Prostate gland (tissue), 2 donors: ENCODE results near the gene IL11RA.

ENCODE experiments used
- POLR2AphosphoS5 ChIP-seq: sonication (generic); formaldehyde crosslinking; IDR thresholded peaks from one replicate; pipeline ENCODE4 v1.6.1; 2017; ENCODE audit warnings: antibody characterized with exemption
- TF ChIP-seq, protein P1 (sequence below), 4 experiments: fragments of 200-600 bp in 2 of 4; fragments of 450-650 bp in 2 of 4; sonication (generic) in 2 of 4; IDR thresholded peaks; 1 replicate in 3 of 4; 2 replicates in 1 of 4; pipeline ENCODE4 v1.5.1; 2016 to 2019; ENCODE audit warnings: antibody characterized with exemption in 4 of 4, mild to moderate bottlenecking in 2 of 4, moderate library complexity in 2 of 4

DNA sequence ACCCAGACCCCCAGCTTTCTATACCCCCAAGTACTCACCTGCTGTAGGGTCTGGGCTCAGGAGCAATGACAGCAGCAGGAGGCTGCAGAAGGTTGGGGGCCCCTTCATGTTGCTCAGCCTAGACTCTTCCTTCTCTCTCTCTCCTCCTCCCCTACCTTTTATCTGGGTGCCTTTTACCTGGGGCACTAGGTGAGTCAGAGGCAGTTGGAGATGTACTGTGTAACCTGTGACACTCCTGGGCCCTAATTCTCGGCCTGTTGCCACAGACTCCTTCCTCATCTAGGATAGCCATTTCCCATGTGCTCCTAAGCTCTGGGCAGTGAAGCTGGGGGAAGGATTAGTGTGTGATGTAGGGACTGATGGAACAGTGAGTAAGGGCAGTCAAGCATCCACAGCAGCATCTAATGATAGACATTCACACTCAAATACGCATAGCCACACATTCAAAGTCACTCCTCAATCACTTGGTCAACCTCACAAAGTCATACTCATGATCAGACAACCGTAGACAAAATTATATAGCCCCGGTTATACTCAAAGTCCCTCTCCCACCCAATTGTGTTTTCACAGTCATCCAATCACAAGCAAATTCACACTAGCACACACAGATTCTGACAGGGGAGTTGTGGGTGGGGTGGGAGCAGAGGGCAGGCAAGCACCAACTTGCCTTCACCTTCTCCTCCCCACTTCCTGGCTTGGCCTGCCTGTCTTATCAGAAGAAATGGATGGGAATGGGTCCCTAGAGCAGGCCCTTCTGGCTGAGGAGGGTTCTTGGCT is 10.7 kb downstream of the IL11RA start, which contains the start of gene CCL27:
- no peak for TF ChIP-seq POLR2AphosphoS5
- TF ChIP-seq, protein P1, sequence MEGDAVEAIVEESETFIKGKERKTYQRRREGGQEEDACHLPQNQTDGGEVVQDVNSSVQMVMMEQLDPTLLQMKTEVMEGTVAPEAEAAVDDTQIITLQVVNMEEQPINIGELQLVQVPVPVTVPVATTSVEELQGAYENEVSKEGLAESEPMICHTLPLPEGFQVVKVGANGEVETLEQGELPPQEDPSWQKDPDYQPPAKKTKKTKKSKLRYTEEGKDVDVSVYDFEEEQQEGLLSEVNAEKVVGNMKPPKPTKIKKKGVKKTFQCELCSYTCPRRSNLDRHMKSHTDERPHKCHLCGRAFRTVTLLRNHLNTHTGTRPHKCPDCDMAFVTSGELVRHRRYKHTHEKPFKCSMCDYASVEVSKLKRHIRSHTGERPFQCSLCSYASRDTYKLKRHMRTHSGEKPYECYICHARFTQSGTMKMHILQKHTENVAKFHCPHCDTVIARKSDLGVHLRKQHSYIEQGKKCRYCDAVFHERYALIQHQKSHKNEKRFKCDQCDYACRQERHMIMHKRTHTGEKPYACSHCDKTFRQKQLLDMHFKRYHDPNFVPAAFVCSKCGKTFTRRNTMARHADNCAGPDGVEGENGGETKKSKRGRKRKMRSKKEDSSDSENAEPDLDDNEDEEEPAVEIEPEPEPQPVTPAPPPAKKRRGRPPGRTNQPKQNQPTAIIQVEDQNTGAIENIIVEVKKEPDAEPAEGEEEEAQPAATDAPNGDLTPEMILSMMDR (IDR thresholded peaks at IDR 0.05), result no peak
